C4-2B (cell line): ENCODE measurements around the gene PRR13.

ENCODE experiments used
- ZFX ChIP-seq: fragments of 450-650 bp; IDR thresholded peaks from 2 replicates; pipeline ENCODE4 v1.6.1; 2017
- TF ChIP-seq, protein P1 (sequence below): fragments of 450-650 bp; conservative IDR thresholded peaks from 2 replicates; pipeline ENCODE4 v1.5.1; 2017; ENCODE audit warnings: mild to moderate bottlenecking

DNA sequence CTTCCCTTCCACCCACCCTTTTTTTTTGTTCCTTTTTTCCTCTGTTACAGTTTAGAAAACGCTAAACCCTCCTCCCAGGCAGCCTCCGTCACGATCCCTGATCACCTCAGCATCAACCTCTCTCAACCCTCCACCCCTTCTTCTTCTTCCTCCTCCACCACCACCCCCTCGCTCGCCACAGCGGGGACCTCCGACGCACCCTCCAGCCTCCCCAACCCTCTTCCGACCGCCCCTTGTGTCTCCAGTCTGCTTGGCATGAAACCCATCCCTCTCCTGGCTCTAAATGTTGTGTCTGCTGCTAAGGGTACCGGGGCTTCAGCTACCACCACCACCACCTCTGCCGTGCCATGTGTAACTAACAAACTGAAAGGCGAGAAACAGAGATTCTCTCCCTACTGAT is 33.3 kb downstream of the PRR13 start:
- TF ChIP-seq, protein P1, sequence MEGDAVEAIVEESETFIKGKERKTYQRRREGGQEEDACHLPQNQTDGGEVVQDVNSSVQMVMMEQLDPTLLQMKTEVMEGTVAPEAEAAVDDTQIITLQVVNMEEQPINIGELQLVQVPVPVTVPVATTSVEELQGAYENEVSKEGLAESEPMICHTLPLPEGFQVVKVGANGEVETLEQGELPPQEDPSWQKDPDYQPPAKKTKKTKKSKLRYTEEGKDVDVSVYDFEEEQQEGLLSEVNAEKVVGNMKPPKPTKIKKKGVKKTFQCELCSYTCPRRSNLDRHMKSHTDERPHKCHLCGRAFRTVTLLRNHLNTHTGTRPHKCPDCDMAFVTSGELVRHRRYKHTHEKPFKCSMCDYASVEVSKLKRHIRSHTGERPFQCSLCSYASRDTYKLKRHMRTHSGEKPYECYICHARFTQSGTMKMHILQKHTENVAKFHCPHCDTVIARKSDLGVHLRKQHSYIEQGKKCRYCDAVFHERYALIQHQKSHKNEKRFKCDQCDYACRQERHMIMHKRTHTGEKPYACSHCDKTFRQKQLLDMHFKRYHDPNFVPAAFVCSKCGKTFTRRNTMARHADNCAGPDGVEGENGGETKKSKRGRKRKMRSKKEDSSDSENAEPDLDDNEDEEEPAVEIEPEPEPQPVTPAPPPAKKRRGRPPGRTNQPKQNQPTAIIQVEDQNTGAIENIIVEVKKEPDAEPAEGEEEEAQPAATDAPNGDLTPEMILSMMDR: no peak
- no peak for TF ChIP-seq ZFX
